HG02884 (cell line): ENCODE data around the gene CFP.
"Not testable (repeated sequence)": the region's sequence is repeated elsewhere in the genome, so short reads cannot be mapped to it uniquely, and the experiment has no call there.

Experiments used
- ATAC-seq: cut with Tn5 transposase; IDR thresholded peaks from one replicate; pipeline ENCODE4 v1.9.1; 2021; ENCODE audit warnings: mild to moderate bottlenecking, moderate library complexity; ENCODE audit not compliant: unreplicated experiment

CFP gene

GRCh38 chrX:47629419-47630200 is at the start of gene CFP:
Gene CFP, minus strand, starts transcription at chrX:47629930. Its CDS starts 86 bp downstream, at chrX:47629844.
- ATAC-seq: no peak

GRCh38 chrX:47675959-47676859 is 46.5 kb upstream of the CFP start:
- not testable (repeated sequence) for ATAC-seq

GRCh38 chrX:47674776-47675175 is 45.0 kb upstream of the CFP start:
- ATAC-seq: no peak

GRCh38 chrX:47665797-47666196 is 36.1 kb upstream of the CFP start:
- ATAC-seq: not testable (repeated sequence)

GRCh38 chrX:47664737-47665136 is 35.0 kb upstream of the CFP start:
- no peak for ATAC-seq

GRCh38 chrX:47662144-47662657 is 32.5 kb upstream of the CFP start:
- no peak for ATAC-seq

GRCh38 chrX:47661539-47661938 is 31.8 kb upstream of the CFP start:
- ATAC-seq: no peak

GRCh38 chrX:47659421-47659726 is 29.6 kb upstream of the CFP start:
- no peak for ATAC-seq

GRCh38 chrX:47658684-47659420 is 29.1 kb upstream of the CFP start, which contains the start of gene UXT:
Gene UXT, minus strand, starts transcription at chrX:47659180. Its CDS starts 253 bp downstream, at chrX:47658927.
- peak; percentile 80 for ATAC-seq

- ATAC-seq: no peak
These were observed 28.6 kb upstream of the CFP start for GRCh38 chrX:47658301-47658683.

GRCh38 chrX:47651043-47651905 is 21.5 kb upstream of the CFP start:
- ATAC-seq: no peak

GRCh38 chrX:47650164-47651042 is 20.7 kb upstream of the CFP start, which contains the start of gene ELK1:
Gene ELK1, minus strand, starts transcription at chrX:47650563. Its CDS starts 9,122 bp downstream, at chrX:47641441.
- peak; percentile 84 for ATAC-seq

GRCh38 chrX:47649781-47650163 is 20.0 kb upstream of the CFP start:
- ATAC-seq: no peak

- no peak for ATAC-seq
These were observed 19.5 kb upstream of the CFP start for GRCh38 chrX:47649271-47649670.

- ATAC-seq: no peak
These were observed 18.6 kb upstream of the CFP start for GRCh38 chrX:47648376-47648775.

- no peak for ATAC-seq
These were observed 16.9 kb upstream of the CFP start for GRCh38 chrX:47646636-47647035.

- ATAC-seq: no peak
These were observed 15.8 kb upstream of the CFP start for GRCh38 chrX:47645530-47645929.

- no peak for ATAC-seq
These were observed 14.9 kb upstream of the CFP start for GRCh38 chrX:47644557-47645091.

- ATAC-seq: no peak
These were observed 14.2 kb upstream of the CFP start for GRCh38 chrX:47643926-47644325.
